Progenitor cell of endocrine pancreas (in vitro differentiated cells): ENCODE data around the gene TMEM238L. TPM values are rescaled to one million over a fixed set of nuclear protein-coding genes. Genes with fewer than 3 reads are reported as not detected.

Experiments
- DNase-seq: peaks from one replicate; pipeline ENCODE4 v3.0.0; 2021; ENCODE audit warnings: low spot score; ENCODE audit not compliant: unreplicated experiment
- H3K27ac Mint-ChIP-seq: 2 replicates; pipeline ENCODE4 v1.8.0; 2021; ENCODE audit warnings: mild to moderate bottlenecking, moderate library complexity, mixed read lengths
- H3K27me3 Mint-ChIP-seq: 2 replicates; pipeline ENCODE4 v1.8.0; 2021; ENCODE audit warnings: mixed read lengths
- H3K36me3 Mint-ChIP-seq: 2 replicates; pipeline ENCODE4 v1.8.0; 2022; ENCODE audit warnings: mixed read lengths; ENCODE audit not compliant: insufficient read depth
- H3K4me1 Mint-ChIP-seq: 2 replicates; pipeline ENCODE4 v1.8.0; 2021; ENCODE audit warnings: low read depth, mixed read lengths
- H3K4me3 Mint-ChIP-seq: 2 replicates; pipeline ENCODE4 v1.8.0; 2021; ENCODE audit warnings: low read depth, mild to moderate bottlenecking, moderate library complexity, mixed read lengths
- H3K9me3 Mint-ChIP-seq: 2 replicates; pipeline ENCODE4 v1.8.0; 2021; ENCODE audit warnings: low read depth, mixed read lengths
- total RNA-seq: library from RNA; stranded (reverse); gene quantifications from 2 replicates; pipeline ENCODE4 v1.2.1, GENCODE V29; 2021
- TF ChIP-seq, protein P1 (sequence below): fragments of 200-600 bp; sonication (generic); IDR thresholded peaks from one replicate; pipeline ENCODE4 v1.5.0; 2021; ENCODE audit warnings: antibody characterized with exemption, mild to moderate bottlenecking; ENCODE audit not compliant: unreplicated experiment

TMEM238L gene
- total RNA-seq, 1 donor from 2014 or later: not detected

DNA sequence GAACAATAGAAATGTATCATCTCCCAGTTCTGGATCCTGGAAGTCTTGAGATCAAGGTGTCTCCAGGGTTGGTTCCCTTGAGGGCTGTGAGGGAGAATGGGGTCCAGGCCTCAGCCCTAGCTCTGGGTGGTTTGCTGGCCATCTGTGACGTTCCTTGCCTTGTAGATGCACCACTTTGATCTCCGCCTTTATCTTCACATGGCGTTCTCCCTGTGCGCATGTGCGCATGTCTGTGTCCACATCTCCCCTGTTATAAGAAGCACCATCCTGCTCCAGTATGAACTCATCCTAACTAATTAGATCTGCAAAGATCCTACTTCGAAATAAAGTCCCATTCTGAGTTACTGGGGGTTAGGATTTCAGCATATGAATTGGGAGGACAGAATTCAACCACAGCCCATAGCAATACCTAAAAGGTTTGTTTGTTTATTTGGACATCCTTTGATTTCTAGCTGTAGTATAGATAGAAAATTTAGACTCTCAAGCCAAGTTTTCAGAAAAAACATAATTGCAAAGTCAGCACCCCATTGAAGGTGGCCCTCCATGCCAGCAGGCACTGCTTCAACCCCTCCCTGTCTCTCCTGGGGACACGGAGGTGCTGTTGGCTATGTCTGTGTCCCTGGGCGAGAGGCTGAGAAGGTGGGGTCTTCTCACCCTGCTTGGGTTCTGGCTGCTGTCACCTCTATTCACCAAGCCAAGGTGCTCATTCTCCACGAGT, 2.8 kb upstream of the TMEM238L start:
- TF ChIP-seq, protein P1, sequence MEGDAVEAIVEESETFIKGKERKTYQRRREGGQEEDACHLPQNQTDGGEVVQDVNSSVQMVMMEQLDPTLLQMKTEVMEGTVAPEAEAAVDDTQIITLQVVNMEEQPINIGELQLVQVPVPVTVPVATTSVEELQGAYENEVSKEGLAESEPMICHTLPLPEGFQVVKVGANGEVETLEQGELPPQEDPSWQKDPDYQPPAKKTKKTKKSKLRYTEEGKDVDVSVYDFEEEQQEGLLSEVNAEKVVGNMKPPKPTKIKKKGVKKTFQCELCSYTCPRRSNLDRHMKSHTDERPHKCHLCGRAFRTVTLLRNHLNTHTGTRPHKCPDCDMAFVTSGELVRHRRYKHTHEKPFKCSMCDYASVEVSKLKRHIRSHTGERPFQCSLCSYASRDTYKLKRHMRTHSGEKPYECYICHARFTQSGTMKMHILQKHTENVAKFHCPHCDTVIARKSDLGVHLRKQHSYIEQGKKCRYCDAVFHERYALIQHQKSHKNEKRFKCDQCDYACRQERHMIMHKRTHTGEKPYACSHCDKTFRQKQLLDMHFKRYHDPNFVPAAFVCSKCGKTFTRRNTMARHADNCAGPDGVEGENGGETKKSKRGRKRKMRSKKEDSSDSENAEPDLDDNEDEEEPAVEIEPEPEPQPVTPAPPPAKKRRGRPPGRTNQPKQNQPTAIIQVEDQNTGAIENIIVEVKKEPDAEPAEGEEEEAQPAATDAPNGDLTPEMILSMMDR: no peak
- H3K4me3 Mint-ChIP-seq: no peak overlapping the region
- peaks cover 4% of the 10 kb centered on the region for H3K4me1 Mint-ChIP-seq
- H3K27ac Mint-ChIP-seq: no peak overlapping the region
- H3K27me3 Mint-ChIP-seq: peaks cover 17% of the 10 kb centered on the region
- H3K36me3 Mint-ChIP-seq: no peaks in the 10 kb centered on the region
- DNase-seq: no peak
- no peaks in the 10 kb centered on the region for H3K9me3 Mint-ChIP-seq

DNA sequence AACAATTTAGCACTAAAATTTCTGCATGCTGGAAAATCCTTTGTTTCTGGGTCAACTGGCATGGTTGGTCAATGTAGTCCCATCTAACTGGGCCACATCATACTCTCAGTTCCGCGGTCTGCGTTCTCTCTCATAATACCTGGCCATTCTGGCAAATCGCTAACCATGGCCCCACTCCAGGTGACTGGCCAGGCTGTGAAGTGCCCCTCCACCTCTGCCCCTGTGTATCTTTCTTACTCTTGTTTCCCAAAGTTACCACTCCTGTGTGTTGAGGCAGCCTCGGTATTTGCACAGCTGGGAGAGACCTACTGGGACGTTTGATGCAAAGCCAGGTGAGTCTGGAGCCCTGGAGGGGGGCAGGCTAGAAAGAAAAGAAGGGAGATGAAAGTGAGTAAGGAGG, 2.0 kb upstream of the TMEM238L start:
- Mint-ChIP-seq H3K9me3 (no peaks in the 10 kb centered on the region), H3K36me3 (no peaks in the 10 kb centered on the region), H3K27ac (no peak overlapping the region), H3K27me3 (peaks cover 17% of the 10 kb centered on the region), H3K4me3 (no peak overlapping the region), H3K4me1 (peaks cover 4% of the 10 kb centered on the region)
- TF ChIP-seq, protein P1: no peak
- no peak for DNase-seq

DNA sequence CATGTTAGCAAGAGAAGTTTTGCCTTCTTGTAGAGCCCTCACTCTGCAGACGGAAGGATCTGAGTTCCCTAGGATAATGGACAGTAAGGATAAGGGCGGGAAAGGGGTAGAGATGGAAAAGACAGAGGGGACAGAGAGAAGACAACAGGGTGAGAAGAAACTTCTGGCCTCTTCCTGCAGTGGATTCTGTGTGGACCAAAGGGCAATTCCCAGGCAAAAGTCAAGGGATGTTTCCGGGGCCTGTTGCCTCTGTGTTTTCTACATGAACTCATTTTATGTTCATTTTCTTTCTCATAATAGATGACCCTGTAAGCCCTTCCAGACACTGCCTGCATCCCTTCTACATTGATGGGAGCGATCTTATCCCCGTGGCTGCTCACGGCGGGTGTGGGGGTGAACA, 647 bp upstream of the TMEM238L start:
- H3K36me3 Mint-ChIP-seq: no peaks in the 10 kb centered on the region
- H3K27me3 Mint-ChIP-seq: peaks cover 17% of the 10 kb centered on the region
- TF ChIP-seq, protein P1: no peak
- H3K4me3 Mint-ChIP-seq: no peak overlapping the region
- H3K4me1 Mint-ChIP-seq: peaks cover 1% of the 10 kb centered on the region
- H3K9me3 Mint-ChIP-seq: no peaks in the 10 kb centered on the region
- DNase-seq: no peak
- H3K27ac Mint-ChIP-seq: no peak overlapping the region

DNA sequence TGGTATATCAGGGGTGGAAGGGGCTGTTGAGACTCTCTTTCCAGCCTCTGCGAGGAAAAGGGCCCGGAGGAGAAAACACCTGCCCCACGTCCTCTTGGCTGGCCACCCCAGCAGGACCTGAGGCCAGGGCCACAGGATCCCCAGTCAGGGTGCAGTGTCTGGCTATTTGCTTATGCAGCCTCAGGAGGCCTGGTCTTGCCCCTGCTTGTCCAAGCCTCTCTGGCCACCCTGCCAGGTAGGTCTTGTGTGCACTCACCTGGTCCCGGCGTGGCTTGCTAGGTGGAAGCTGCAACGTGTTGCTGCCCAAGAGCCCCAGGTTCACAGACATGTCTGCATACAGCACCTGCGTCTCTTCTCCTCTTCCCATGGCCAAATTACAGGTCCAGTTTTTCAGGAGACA, 549 bp downstream of the TMEM238L start:
- TF ChIP-seq, protein P1: no peak
- H3K27me3 Mint-ChIP-seq: peaks cover 17% of the 10 kb centered on the region
- H3K27ac Mint-ChIP-seq: no peak overlapping the region
- H3K4me1 Mint-ChIP-seq: peaks cover 3% of the 10 kb centered on the region
- H3K9me3 Mint-ChIP-seq: no peaks in the 10 kb centered on the region
- no peaks in the 10 kb centered on the region for H3K36me3 Mint-ChIP-seq
- no peak overlapping the region for H3K4me3 Mint-ChIP-seq
- DNase-seq: no peak

DNA sequence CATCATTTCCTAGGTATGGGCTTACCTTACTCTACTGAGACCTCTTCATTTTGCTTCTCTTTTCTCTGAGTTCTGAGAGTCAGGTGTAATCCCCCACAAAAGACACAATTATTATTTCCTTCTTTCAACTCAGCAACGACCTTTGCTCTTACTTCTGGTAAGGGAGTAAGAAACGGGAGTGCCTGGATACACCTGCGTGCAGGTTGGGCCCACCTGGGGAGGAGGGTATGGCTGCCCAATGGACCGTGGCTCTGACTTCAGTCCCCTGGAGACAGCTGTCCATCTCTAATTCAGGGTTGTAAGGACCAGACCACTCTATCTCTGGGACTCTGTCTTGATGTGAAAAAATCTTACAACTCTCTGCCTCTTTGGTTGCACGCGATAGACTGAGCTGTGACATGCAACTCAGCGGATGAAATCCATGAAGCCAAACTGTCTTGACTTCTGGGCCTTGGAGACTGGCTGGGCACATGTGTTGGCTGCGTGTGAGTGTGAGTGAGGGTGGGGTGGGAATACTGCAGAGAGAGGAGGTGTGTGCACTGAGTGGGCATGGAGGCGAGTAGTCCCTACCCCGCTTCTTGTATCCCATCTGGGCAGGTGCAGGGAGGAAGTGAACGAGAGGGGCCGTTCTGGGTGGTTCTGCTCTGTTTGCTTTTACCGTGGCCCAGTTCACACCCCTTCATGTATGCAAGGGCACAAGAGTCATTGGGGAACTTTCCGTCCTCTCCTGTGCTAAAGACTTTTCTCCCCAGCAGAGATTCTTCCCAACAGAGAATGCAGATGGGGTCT, 1.2 kb downstream of the TMEM238L start:
- Mint-ChIP-seq H3K9me3 (no peaks in the 10 kb centered on the region), H3K27me3 (peaks cover 17% of the 10 kb centered on the region), H3K27ac (no peak overlapping the region), H3K4me1 (peaks cover 3% of the 10 kb centered on the region), H3K4me3 (no peak overlapping the region), H3K36me3 (no peaks in the 10 kb centered on the region)
- DNase-seq: no peak
- TF ChIP-seq, protein P1: no peak
